ENCODE results near the gene PLCXD1.
"Not testable (repeated sequence)": the region's sequence is repeated elsewhere in the genome, so short reads cannot be mapped to it uniquely, and the experiment has no call there.

PLCXD1 gene

DNA sequence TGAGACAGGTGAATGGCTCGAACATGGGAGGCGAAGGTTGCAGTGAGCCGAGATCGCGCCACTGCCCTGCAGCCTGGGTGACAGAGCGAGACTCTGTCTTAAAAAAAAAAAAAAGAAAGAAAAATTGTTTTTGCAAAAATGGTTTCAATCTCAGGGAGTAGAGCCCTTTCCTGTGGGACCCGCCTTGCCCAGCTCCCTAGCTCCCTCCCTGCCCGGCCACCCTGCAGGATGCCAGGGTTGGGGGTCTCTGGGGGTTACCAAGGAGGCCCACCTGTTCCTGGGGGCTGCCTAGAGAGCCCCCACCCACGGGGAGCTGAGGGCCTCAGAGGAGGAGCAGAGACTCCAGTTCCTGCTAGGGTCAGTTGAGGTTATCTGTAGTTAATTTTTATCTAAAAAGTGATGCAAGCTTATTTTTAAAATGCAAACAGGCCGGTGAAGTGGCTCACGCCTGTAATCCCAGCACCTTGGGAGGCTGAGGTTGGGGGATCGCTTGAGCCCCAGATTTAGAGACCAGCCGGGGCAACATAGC is 18.7 kb upstream of the PLCXD1 start:
- no peak for DNase-seq (ENCODE audit: extremely low spot score)
- ChIA-PET CTCF (no interaction called here), POLR2A (no interaction called here)
- TF ChIP-seq SUZ12 (IDR thresholded peaks at IDR 0.05), result no peak
- TF ChIP-seq FOXA1 (IDR thresholded peaks at IDR 0.05), result no peak

DNA sequence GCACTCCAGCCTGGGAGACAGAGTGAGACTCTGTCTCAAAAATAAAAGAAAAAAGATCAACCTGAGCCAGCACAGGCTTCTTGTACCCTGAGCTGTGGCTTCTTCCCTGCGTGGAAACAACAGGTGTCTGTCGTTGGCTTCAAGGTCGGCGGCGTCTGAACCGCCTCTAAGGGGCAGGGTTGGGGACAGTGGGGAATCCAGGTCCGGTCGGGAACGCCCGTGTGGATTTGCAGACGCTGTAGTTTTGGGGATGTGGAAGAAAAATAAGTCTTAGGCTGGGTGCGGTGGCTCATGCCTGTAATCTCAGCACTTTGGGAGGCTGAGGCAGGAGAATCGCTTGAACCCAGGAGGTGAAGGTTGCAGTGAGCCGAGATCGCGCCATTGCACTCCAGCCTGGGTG is 17.2 kb upstream of the PLCXD1 start:
- DNase-seq (ENCODE audit: extremely low spot score); CTCF ChIA-PET; POLR2A ChIA-PET: not testable (repeated sequence)

DNA sequence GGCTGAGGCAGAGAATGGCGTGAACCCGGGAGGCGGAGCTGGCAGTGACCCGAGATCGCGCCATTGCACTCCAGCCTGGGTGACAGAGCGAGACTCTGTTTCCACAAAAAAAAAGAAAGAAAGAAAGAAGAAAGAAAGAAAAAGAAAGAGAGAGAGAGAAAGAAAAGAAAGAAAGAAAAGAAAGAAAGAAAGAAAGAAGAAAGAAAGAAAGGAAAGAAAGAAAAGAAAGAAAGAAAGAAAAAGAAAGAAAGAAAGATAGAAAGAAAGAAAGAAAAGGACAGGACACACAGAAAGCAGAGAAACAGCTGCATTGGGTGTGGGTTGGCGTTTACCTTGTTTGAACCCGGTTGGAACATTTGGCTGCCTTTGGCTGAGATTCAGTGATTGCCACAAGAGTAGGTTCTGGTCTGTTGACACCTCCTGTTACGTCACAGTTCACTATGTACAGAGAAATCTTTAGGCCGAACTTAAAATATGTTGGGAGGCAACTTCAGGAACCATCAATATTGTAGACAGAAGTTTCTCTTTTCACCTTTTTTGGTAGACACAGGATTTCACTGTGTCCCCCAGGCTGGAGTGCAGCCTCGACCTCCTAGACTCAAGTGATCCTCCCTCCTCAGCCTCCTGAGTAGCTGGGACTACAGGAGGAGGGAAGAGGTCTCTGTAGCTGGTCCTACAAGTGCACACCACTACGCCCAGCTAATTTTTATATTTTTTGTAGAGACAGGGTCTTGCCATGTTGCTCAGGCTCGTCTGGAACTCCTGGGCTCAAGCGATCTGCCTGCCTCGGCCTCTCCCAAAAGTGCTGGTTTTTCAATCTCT is 16.3 kb upstream of the PLCXD1 start:
- CTCF ChIA-PET, result no interaction called here
- no peak for TF ChIP-seq FOXM1 (IDR thresholded peaks at IDR 0.05; ENCODE audit: borderline replicate concordance)
- no peak for DNase-seq (ENCODE audit: extremely low spot score)
- POLR2A ChIA-PET, result no interaction called here

DNA sequence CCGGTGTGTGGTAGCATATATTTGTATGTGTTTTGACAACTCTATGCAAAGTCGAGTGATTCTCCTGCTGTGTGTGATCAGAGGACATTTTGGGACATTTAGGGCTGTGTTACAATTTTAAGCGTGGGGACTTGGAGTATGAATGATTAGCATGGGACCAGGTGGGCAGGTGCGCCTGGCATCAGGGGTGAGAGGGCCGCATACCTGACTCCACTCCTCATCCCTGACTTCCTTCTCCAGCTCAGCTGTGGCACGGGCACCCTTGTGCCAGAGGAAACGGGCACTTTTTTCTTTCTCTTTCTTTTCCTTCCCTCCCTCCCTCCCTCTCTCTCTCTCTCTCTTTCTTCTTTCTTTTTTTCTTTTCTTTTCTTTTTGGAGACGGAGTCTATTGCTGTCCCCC is 15.7 kb upstream of the PLCXD1 start:
- TF ChIP-seq TARDBP (IDR thresholded peaks at IDR 0.05), result no peak
- no peak for TF ChIP-seq SP1 (IDR thresholded peaks at IDR 0.05)
- no peak for TF ChIP-seq PKNOX1 (IDR thresholded peaks at IDR 0.05)
- no peak for TF ChIP-seq FOXA1 (IDR thresholded peaks at IDR 0.05)
- no peak for TF ChIP-seq HDGF (IDR thresholded peaks at IDR 0.05; ENCODE audit: borderline replicate concordance)
- TF ChIP-seq LEF1 (IDR thresholded peaks at IDR 0.05; ENCODE audit: borderline replicate concordance), result no peak
- no peak for TF ChIP-seq FOXM1 (IDR thresholded peaks at IDR 0.05; ENCODE audit: borderline replicate concordance)
- no peak for TF ChIP-seq NFRKB (IDR thresholded peaks at IDR 0.05)
- no peak for TF ChIP-seq SUZ12 (IDR thresholded peaks at IDR 0.05)
- no peak for TF ChIP-seq ELF4 (IDR thresholded peaks at IDR 0.05)
- no peak for TF ChIP-seq ZNF384 (IDR thresholded peaks at IDR 0.05)
- no peak for TF ChIP-seq BHLHE40 (IDR thresholded peaks at IDR 0.05; ENCODE audit: borderline replicate concordance)
- no peak for TF ChIP-seq L3MBTL2 (conservative IDR thresholded peaks at IDR 0.05)
- no peak for TF ChIP-seq ARNT (IDR thresholded peaks at IDR 0.05)
- no peak for TF ChIP-seq CTBP1 (IDR thresholded peaks at IDR 0.05; ENCODE audit: borderline replicate concordance)
- DNase-seq (ENCODE audit: extremely low spot score), result no peak
- POLR2A ChIA-PET, result no interaction called here
- CTCF ChIA-PET, result no interaction called here

GRCh38 chrX:267771-268261 is 13.4 kb upstream of the PLCXD1 start:
- TF ChIP-seq NFRKB (IDR thresholded peaks at IDR 0.05), result no peak
- TF ChIP-seq ARNT (IDR thresholded peaks at IDR 0.05), result no peak
- TF ChIP-seq BHLHE40 (IDR thresholded peaks at IDR 0.05; ENCODE audit: borderline replicate concordance), result no peak
- no peak for TF ChIP-seq TARDBP (IDR thresholded peaks at IDR 0.05)
- no peak for TF ChIP-seq SP1 (IDR thresholded peaks at IDR 0.05)
- no peak for TF ChIP-seq L3MBTL2 (conservative IDR thresholded peaks at IDR 0.05)
- TF ChIP-seq ELF4 (IDR thresholded peaks at IDR 0.05), result no peak
- no peak for TF ChIP-seq CTBP1 (IDR thresholded peaks at IDR 0.05; ENCODE audit: borderline replicate concordance)
- TF ChIP-seq LEF1 (IDR thresholded peaks at IDR 0.05; ENCODE audit: borderline replicate concordance), result no peak
- TF ChIP-seq PKNOX1 (IDR thresholded peaks at IDR 0.05), result no peak
- no peak for DNase-seq (ENCODE audit: extremely low spot score)
- ChIA-PET POLR2A (no interaction called here), CTCF (no interaction called here)

GRCh38 chrX:270848-271367 is 10.3 kb upstream of the PLCXD1 start:
- ChIA-PET POLR2A (no interaction called here), CTCF (no interaction called here)
- no peak for DNase-seq (ENCODE audit: extremely low spot score)
- TF ChIP-seq CTBP1 (IDR thresholded peaks at IDR 0.05; ENCODE audit: borderline replicate concordance) (no peak), SP1 (IDR thresholded peaks at IDR 0.05) (no peak), FOXK2 (IDR thresholded peaks at IDR 0.05) (no peak), BHLHE40 (IDR thresholded peaks at IDR 0.05; ENCODE audit: borderline replicate concordance) (no peak), SUZ12 (IDR thresholded peaks at IDR 0.05) (no peak), ZNF384 (IDR thresholded peaks at IDR 0.05) (no peak), NFRKB (IDR thresholded peaks at IDR 0.05) (no peak), PKNOX1 (IDR thresholded peaks at IDR 0.05) (no peak), TARDBP (IDR thresholded peaks at IDR 0.05) (no peak), ELF4 (IDR thresholded peaks at IDR 0.05) (no peak), HDGF (IDR thresholded peaks at IDR 0.05; ENCODE audit: borderline replicate concordance) (no peak), LEF1 (IDR thresholded peaks at IDR 0.05; ENCODE audit: borderline replicate concordance) (no peak), FOXA1 (IDR thresholded peaks at IDR 0.05) (no peak)
